Astrocyte (in vitro differentiated cells and primary cell): ENCODE measurements around the gene MGAT3. TPM values are rescaled to one million over a fixed set of nuclear protein-coding genes. Genes with fewer than 3 reads are reported as not detected.

Experiments
- DNase-seq: peaks from one replicate; pipeline ENCODE4 v3.0.0-alpha.2; 2010; ENCODE audit warnings: low read depth
- FAIRE-seq: peaks from 2 replicates; lab custom pipeline; 2011; peaks lifted over from hg19 to GRCh38; lab: Jason Lieb, UNC
- H2AFZ ChIP-seq: 2 replicates; pipeline ENCODE4 v1.6.0; 2012; ENCODE audit warnings: low read depth, low read length, inconsistent platforms
- H3K27ac ChIP-seq: 2 replicates; pipeline ENCODE4 v1.5.1; 2011; ENCODE audit warnings: low read depth, low read length, inconsistent platforms
- H3K27me3 ChIP-seq: 2 replicates; pipeline ENCODE4 v1.6.0; 2011; ENCODE audit warnings: low read length, inconsistent platforms; ENCODE audit not compliant: insufficient read depth
- H3K36me3 ChIP-seq: 2 replicates; pipeline ENCODE4 v1.5.1; 2011; ENCODE audit warnings: low read length, inconsistent platforms; ENCODE audit not compliant: insufficient read depth
- H3K4me1 ChIP-seq: 2 replicates; pipeline ENCODE4 v1.5.1; 2011; ENCODE audit warnings: low read length, inconsistent platforms; ENCODE audit not compliant: insufficient read depth
- H3K4me2 ChIP-seq: 2 replicates; pipeline ENCODE4 v1.6.0; 2012; ENCODE audit warnings: low read length, inconsistent platforms
- H3K4me3 ChIP-seq: 2 replicates; pipeline ENCODE4 v1.5.1; 2011; ENCODE audit warnings: low read depth, mild to moderate bottlenecking, low read length, inconsistent platforms; ENCODE audit not compliant: insufficient read depth
- H3K79me2 ChIP-seq: 2 replicates; pipeline ENCODE4 v1.6.0; 2012; ENCODE audit warnings: mild to moderate bottlenecking, low read length, inconsistent platforms; ENCODE audit not compliant: insufficient read depth
- H3K9ac ChIP-seq: 2 replicates; pipeline ENCODE4 v1.6.0; 2012; ENCODE audit warnings: mild to moderate bottlenecking, low read length, inconsistent platforms
- H3K9me3 ChIP-seq: 2 replicates; pipeline ENCODE4 v1.5.1; 2012; ENCODE audit warnings: low read depth, mild to moderate bottlenecking, low read length, inconsistent platforms; ENCODE audit not compliant: insufficient read depth
- H4K20me1 ChIP-seq: 2 replicates; pipeline ENCODE4 v1.6.0; 2012; ENCODE audit warnings: low read length, inconsistent platforms; ENCODE audit not compliant: insufficient read depth
- H3K27ac Mint-ChIP-seq: one replicate; pipeline ENCODE4 v1.8.0; 2021; ENCODE audit warnings: mild to moderate bottlenecking, mixed read lengths; ENCODE audit not compliant: unreplicated experiment
- H3K27me3 Mint-ChIP-seq: one replicate; pipeline ENCODE4 v1.8.0; 2021; ENCODE audit warnings: low read depth, mixed read lengths; ENCODE audit not compliant: unreplicated experiment
- H3K36me3 Mint-ChIP-seq: one replicate; pipeline ENCODE4 v1.8.0; 2021; ENCODE audit warnings: low read depth, mixed read lengths; ENCODE audit not compliant: unreplicated experiment
- H3K4me1 Mint-ChIP-seq: one replicate; pipeline ENCODE4 v1.8.0; 2021; ENCODE audit warnings: low read depth, mixed read lengths; ENCODE audit not compliant: unreplicated experiment
- H3K4me3 Mint-ChIP-seq: one replicate; pipeline ENCODE4 v1.8.0; 2021; ENCODE audit warnings: mild to moderate bottlenecking, moderate library complexity, mixed read lengths; ENCODE audit not compliant: unreplicated experiment
- H3K9me3 Mint-ChIP-seq: one replicate; pipeline ENCODE4 v1.8.0; 2021; ENCODE audit warnings: mild to moderate bottlenecking, mixed read lengths; ENCODE audit not compliant: unreplicated experiment
- CTCF ChIP-seq: IDR thresholded peaks from 2 replicates; pipeline ENCODE4 v1.5.1; 2011; ENCODE audit warnings: low read depth, mild to moderate bottlenecking, inconsistent platforms, low read length, moderate library complexity; ENCODE audit not compliant: insufficient read depth
- EZH2 ChIP-seq: IDR thresholded peaks from 2 replicates; pipeline ENCODE4 v1.6.1; 2012; ENCODE audit warnings: mild to moderate bottlenecking, low read length, inconsistent platforms; ENCODE audit not compliant: insufficient read depth
- total RNA-seq: library from RNA; stranded (reverse); gene quantifications from 2 replicates; pipeline ENCODE4 v1.2.1, GENCODE V29; 2021

Gene MGAT3
- total RNA-seq, 1 donor from 2014 or later = 7.9 TPM

GRCh38 chr22:39415506-39415905 is 41.3 kb upstream of the MGAT3 start:
- Histone ChIP-seq H3K4me3 (no peak overlapping the region), H4K20me1 (peaks cover 7% of the 10 kb centered on the region), H2AFZ (no peak overlapping the region), H3K36me3 (peaks cover 5% of the 10 kb centered on the region), H3K4me1 (no peaks in the 10 kb centered on the region), H3K4me2 (no peak overlapping the region), H3K27ac (no peak overlapping the region), H3K79me2 (no peaks in the 10 kb centered on the region), H3K9ac (no peak overlapping the region), H3K9me3 (no peaks in the 10 kb centered on the region), H3K27me3 (no peaks in the 10 kb centered on the region)
- Mint-ChIP-seq H3K4me3 (no peak overlapping the region), H3K27ac (no peak overlapping the region), H3K36me3 (peaks cover 27% of the 10 kb centered on the region), H3K4me1 (no peaks in the 10 kb centered on the region), H3K9me3 (no peaks in the 10 kb centered on the region), H3K27me3 (no peaks in the 10 kb centered on the region)
- TF ChIP-seq CTCF (no peak), EZH2 (no peak)
- FAIRE-seq (no peak), DNase-seq (no peak)

GRCh38 chr22:39416319-39416718 is 40.5 kb upstream of the MGAT3 start:
- Mint-ChIP-seq H3K27me3 (no peaks in the 10 kb centered on the region), H3K4me1 (no peaks in the 10 kb centered on the region), H3K27ac (no peak overlapping the region), H3K9me3 (no peaks in the 10 kb centered on the region), H3K4me3 (no peak overlapping the region), H3K36me3 (peaks cover 30% of the 10 kb centered on the region)
- no peaks in the 10 kb centered on the region for H3K9me3 ChIP-seq
- no peaks in the 10 kb centered on the region for H3K27me3 ChIP-seq
- DNase-seq (no peak), FAIRE-seq (no peak)
- H3K4me1 ChIP-seq = no peaks in the 10 kb centered on the region
- H2AFZ ChIP-seq = no peak overlapping the region
- peaks cover 7% of the 10 kb centered on the region for H4K20me1 ChIP-seq
- H3K79me2 ChIP-seq = no peaks in the 10 kb centered on the region
- H3K27ac ChIP-seq = no peak overlapping the region
- no peak overlapping the region for H3K4me3 ChIP-seq
- peaks cover 5% of the 10 kb centered on the region for H3K36me3 ChIP-seq
- no peak for TF ChIP-seq EZH2
- TF ChIP-seq CTCF = no peak
- no peak overlapping the region for H3K4me2 ChIP-seq
- no peak overlapping the region for H3K9ac ChIP-seq

GRCh38 chr22:39417641-39418040 is 39.2 kb upstream of the MGAT3 start:
- H3K4me1 ChIP-seq = no peaks in the 10 kb centered on the region
- H3K4me3 Mint-ChIP-seq = no peak overlapping the region
- TF ChIP-seq CTCF = no peak
- TF ChIP-seq EZH2 = no peak
- no peak overlapping the region for H3K27ac Mint-ChIP-seq
- peaks cover 8% of the 10 kb centered on the region for H3K36me3 ChIP-seq
- no peak overlapping the region for H2AFZ ChIP-seq
- no peak for FAIRE-seq
- H3K27me3 Mint-ChIP-seq = no peaks in the 10 kb centered on the region
- no peak overlapping the region for H3K27ac ChIP-seq
- H3K9me3 Mint-ChIP-seq = no peaks in the 10 kb centered on the region
- no peak for DNase-seq
- no peaks in the 10 kb centered on the region for H3K9me3 ChIP-seq
- H3K4me3 ChIP-seq = no peak overlapping the region
- H3K36me3 Mint-ChIP-seq = peaks cover 36% of the 10 kb centered on the region
- peaks cover 7% of the 10 kb centered on the region for H4K20me1 ChIP-seq
- no peak overlapping the region for H3K9ac ChIP-seq
- H3K79me2 ChIP-seq = no peaks in the 10 kb centered on the region
- H3K27me3 ChIP-seq = no peaks in the 10 kb centered on the region
- no peak overlapping the region for H3K4me2 ChIP-seq
- no peaks in the 10 kb centered on the region for H3K4me1 Mint-ChIP-seq
